GM12865 (cell line): Measurements from ENCODE around the gene WNT11.

Experiments
- DNase-seq: peaks from one replicate; pipeline ENCODE4 v3.0.0; 2010; ENCODE audit warnings: low read depth
- H3K4me3 ChIP-seq: 2 replicates; pipeline ENCODE4 v1.5.1; 2011; ENCODE audit warnings: mild to moderate bottlenecking, low read depth, low read length, control low read depth
- TF ChIP-seq, protein P1 (sequence below): IDR thresholded peaks from 2 replicates; pipeline ENCODE4 v1.5.1; 2011; ENCODE audit warnings: low read length, control low read depth, low read depth, inconsistent platforms; ENCODE audit not compliant: insufficient read depth; ENCODE audit errors: missing control alignments

WNT11 gene

DNA sequence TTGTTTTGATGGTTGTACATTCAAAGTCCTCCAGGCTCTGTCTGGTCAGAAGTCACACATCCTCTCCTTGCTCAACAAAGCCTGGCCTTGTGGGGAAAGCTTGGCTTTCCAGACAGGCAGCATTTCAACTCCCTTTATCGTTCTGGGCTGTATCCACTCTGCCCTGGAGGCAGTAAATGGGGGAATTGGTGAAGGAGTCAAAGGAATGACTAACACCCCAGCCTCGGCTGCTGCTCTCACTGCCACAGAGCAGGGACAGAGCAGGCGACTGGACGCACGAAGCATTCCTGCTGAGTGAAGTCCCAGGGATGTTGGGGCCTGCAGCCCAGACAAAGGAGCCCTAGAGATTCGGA is 52.8 kb downstream of the WNT11 start:
- TF ChIP-seq, protein P1, sequence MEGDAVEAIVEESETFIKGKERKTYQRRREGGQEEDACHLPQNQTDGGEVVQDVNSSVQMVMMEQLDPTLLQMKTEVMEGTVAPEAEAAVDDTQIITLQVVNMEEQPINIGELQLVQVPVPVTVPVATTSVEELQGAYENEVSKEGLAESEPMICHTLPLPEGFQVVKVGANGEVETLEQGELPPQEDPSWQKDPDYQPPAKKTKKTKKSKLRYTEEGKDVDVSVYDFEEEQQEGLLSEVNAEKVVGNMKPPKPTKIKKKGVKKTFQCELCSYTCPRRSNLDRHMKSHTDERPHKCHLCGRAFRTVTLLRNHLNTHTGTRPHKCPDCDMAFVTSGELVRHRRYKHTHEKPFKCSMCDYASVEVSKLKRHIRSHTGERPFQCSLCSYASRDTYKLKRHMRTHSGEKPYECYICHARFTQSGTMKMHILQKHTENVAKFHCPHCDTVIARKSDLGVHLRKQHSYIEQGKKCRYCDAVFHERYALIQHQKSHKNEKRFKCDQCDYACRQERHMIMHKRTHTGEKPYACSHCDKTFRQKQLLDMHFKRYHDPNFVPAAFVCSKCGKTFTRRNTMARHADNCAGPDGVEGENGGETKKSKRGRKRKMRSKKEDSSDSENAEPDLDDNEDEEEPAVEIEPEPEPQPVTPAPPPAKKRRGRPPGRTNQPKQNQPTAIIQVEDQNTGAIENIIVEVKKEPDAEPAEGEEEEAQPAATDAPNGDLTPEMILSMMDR = no peak
- no peak for DNase-seq
- H3K4me3 ChIP-seq = no peak overlapping the region

DNA sequence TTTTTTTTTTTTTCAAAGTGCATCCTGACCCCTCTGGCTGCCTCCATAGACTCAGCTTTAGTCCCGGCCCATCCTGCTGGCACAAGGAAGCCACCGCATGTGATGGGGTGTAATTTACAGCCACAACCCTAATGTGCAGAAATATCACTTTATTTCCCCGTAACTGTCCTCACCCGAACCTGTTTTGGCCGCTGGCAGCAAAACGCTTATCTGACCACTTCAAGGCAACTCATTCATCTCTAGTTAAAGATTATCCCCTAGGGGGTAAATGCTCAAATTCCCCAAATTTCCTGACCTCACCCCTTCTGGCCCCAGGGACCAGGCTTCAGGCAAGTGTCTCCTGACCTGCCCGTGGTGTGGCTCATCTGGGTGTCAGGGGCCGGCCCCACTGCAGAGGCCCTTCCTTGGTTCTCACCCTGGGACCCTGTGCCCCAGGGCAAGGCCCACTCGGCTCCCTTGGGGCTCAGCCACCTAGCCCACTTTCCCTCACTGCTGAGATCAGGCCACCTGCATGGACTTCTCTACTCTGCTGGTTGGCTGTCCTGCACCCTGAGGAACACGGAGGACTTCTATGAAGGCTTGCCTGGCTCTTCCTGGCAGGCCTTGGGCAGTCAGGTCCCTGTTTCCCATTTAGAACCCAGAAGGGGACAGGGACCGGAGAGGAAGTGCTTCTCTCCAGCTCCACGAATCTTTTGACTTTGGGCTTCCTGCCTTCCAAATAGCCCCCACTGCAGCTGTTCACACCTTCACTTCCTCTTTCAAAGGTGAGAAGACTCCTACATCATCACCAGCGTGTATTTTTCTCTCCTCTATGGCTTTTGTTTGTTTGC is 53.3 kb downstream of the WNT11 start:
- TF ChIP-seq, protein P1 = no peak
- DNase-seq = peak; percentile 72
- no peak overlapping the region; the same call in 1 of the 2 replicates for H3K4me3 ChIP-seq

DNA sequence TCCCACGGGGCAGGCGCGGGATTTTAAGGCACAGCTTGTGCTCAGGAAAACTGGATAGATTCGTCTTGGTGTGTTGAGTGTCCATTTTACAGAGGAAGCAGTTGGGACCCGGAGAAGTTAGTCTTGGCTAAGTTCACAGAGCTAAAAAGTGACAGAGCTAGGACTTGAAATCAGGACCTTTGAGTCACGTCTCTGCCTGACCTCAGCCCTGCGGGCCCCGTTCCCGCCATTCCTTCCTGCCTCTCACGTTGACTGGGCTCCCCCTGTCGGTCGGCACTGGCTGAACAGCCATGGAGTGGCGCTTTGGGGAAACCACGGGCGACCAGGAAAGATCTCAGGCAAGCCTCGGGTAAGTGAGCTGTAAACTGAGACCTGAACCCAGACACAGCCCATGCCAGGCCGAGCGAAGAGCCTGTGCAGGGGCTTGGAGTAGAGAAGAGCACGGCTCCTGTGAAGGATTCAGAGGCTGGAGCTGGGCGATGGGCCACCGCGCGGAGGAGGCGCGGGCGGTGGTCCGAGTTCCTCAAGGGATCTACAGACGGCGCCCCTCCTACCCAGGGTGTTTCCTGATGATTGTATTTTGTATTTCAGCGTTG is 54.1 kb downstream of the WNT11 start:
- peak; percentile 91 for DNase-seq
- TF ChIP-seq, protein P1 = peak; percentile 97
- H3K4me3 ChIP-seq = peak overlapping the region; percentile 35

DNA sequence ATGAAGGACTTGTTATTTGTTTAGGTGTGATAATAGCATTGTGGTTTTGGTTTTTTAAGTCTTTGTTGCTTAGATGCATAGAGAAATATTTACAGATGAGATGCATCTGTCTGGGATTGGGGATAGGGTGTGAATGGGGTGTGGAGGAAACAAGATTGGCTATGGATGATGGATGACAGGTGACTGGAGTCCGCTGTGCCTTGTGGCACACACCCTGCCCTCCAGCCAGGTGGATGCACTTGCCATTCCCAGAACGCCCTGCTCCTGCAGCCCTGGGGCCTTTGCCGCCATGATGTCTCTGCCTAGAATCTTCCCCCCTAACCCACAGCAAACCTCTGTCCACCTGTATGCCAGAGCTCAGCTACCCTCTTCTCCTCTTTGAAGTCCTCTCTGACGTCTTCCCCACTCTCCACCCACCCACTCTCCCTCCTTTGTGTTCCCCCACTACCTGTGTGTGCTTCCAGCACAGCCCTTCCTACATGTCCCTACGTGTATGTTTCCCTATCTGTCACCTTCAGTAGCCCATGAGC is 54.7 kb downstream of the WNT11 start:
- no peak for DNase-seq
- TF ChIP-seq, protein P1 = no peak
- H3K4me3 ChIP-seq = peak overlapping the region; percentile 13; the same call in 1 of the 2 replicates

DNA sequence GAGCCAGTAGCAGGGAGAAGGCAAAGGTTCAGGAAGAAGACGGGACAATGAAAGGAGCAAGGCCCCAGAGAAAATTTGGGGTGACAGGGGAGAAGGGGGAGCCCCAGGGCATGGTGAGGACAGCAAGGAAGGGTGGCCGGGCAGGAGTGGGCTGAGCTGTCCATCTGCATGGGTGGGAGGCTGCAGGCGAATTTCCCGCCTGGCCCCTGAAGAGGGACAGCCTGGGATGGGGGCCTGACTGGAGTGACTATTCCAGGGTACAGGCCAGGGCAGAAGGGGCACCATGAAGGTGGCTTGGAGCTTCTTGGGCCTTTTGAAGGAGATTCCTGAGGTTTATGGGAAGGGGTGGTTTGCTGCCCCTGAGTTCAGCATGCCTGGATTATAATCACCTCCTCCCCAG is 56.2 kb downstream of the WNT11 start:
- TF ChIP-seq, protein P1 = no peak
- H3K4me3 ChIP-seq = no peak overlapping the region
- no peak for DNase-seq

DNA sequence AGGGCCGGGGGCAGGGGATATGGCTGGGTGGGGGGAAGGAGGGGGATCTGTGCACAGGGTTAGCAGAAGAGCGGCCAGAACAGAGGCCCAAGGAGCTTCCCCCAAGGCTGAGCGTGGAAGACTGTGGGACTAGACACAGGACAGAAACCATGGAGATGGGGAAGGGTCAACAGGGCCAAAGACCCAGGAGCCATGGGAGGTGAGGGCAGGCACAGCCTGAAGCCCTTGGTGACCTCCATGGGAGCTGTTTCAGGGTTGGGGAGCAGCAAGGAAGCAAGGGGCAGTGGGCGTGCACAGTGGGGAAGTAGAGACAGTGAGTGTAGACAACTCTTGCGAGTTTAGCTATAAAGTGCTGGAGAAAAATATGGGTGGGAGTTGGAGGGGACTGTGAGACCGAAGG is 56.6 kb downstream of the WNT11 start:
- TF ChIP-seq, protein P1 = no peak
- DNase-seq = no peak
- no peak overlapping the region for H3K4me3 ChIP-seq
